SK-N-SH (cell line): ENCODE data around the gene CKAP2L. TPM values are rescaled to one million over a fixed set of nuclear protein-coding genes. Genes with fewer than 3 reads are reported as not detected.

Experiments used
- CTCF ChIA-PET: fragments of 300-600, 350-600 bp; formaldehyde crosslinking; extraction: SDS; loops from one replicate; lab custom pipeline; 2021; lab: Yijun Ruan, JAX
- POLR2A ChIA-PET: fragments of 350-600 bp; sonication (Branson Sonifier 250); formaldehyde crosslinking; extraction: SDS; loops from one replicate; lab custom pipeline; 2020; ENCODE audit warnings: antibody characterized with exemption, inconsistent platforms; lab: Yijun Ruan, JAX
- DNase-seq: peaks from one replicate; pipeline ENCODE4 v3.0.0; 2012
- H2AFZ ChIP-seq: fragments of 200-600 bp; sonication (generic); 2 replicates; pipeline ENCODE4 v1.8.1; 2016; ENCODE audit warnings: antibody characterized with exemption, mild to moderate bottlenecking, low read depth
- H3F3A ChIP-seq: fragments of 200-600 bp; sonication (generic); replicated peaks from 2 replicates; pipeline ENCODE3; 2016; ENCODE audit warnings: antibody characterized with exemption, mild to moderate bottlenecking; ENCODE audit not compliant: insufficient read depth
- H3K27ac ChIP-seq, 2 experiments: fragments of 200-500 bp in 1 of 2; fragments of 200-600 bp in 1 of 2; sonication (Bioruptor generic) in 1 of 2; sonication (generic), shearing (Covaris generic) in 1 of 2; 2 replicates each; pipeline versions ENCODE4 v1.5.1 to v1.6.1; 2014 to 2016; ENCODE audit warnings: low read depth in 2 of 2, inconsistent platforms in 1 of 2, low read length in 1 of 2, mild to moderate bottlenecking in 1 of 2, mixed read lengths in 1 of 2
- H3K27me3 ChIP-seq: fragments of 200-600 bp; sonication (generic), shearing (Covaris generic); 2 replicates; pipeline ENCODE4 v1.6.1; 2016; ENCODE audit warnings: mixed run types; ENCODE audit not compliant: insufficient read depth
- H3K36me3 ChIP-seq, 2 experiments: fragments of 200-500 bp in 1 of 2; fragments of 200-600 bp in 1 of 2; sonication (Bioruptor generic) in 1 of 2; sonication (generic) in 1 of 2; replicated peaks in 1 of 2; 2 replicates each; pipeline versions ENCODE3 to v1.5.1; 2014 to 2016; ENCODE audit warnings: low read length in 1 of 2, mild to moderate bottlenecking in 1 of 2; ENCODE audit not compliant: insufficient read depth in 2 of 2, control insufficient read depth in 1 of 2
- H3K4me1 ChIP-seq, 2 experiments: fragments of 200-500 bp in 1 of 2; fragments of 200-600 bp in 1 of 2; sonication (Bioruptor generic) in 1 of 2; sonication (generic), shearing (Covaris generic) in 1 of 2; 2 replicates each; pipeline versions ENCODE4 v1.5.1 to v1.6.1; 2014 to 2016; ENCODE audit warnings: low read depth in 1 of 2, low read length in 1 of 2, mixed run types in 1 of 2; ENCODE audit not compliant: insufficient read depth in 2 of 2, control insufficient read depth in 1 of 2
- H3K4me2 ChIP-seq: fragments of 200-600 bp; sonication (generic), shearing (Covaris generic); 2 replicates; pipeline ENCODE4 v1.6.1; 2017; ENCODE audit warnings: mixed run types
- H3K4me3 ChIP-seq, 2 experiments: fragments of 200-500 bp in 1 of 2; fragments of 200-600 bp in 1 of 2; sonication (Bioruptor generic) in 1 of 2; sonication (generic), shearing (Covaris generic) in 1 of 2; 2 replicates each; pipeline versions ENCODE4 v1.5.1 to v1.8.1; 2014 to 2016; ENCODE audit warnings: low read depth in 2 of 2, inconsistent platforms in 1 of 2, low read length in 1 of 2, mild to moderate bottlenecking in 1 of 2, mixed read lengths in 1 of 2, moderate library complexity in 1 of 2
- H3K79me2 ChIP-seq: fragments of 200-600 bp; sonication (generic); 2 replicates; pipeline ENCODE4 v1.8.1; 2017; ENCODE audit warnings: mild to moderate bottlenecking; ENCODE audit not compliant: insufficient read depth
- H3K9ac ChIP-seq: fragments of 200-600 bp; sonication (generic); 2 replicates; pipeline ENCODE4 v1.6.1; 2017; ENCODE audit warnings: mixed run types
- H3K9me2 ChIP-seq: fragments of 200-600 bp; sonication (generic); 2 replicates; pipeline ENCODE4 v1.6.1; 2017; ENCODE audit warnings: mixed run types
- H3K9me3 ChIP-seq: fragments of 200-600 bp; sonication (generic); 2 replicates; pipeline ENCODE4 v1.6.1; 2017; ENCODE audit warnings: mixed run types, mild to moderate bottlenecking, moderate library complexity
- H4K20me1 ChIP-seq: fragments of 200-600 bp; sonication (generic); 2 replicates; pipeline ENCODE4 v1.6.1; 2017; ENCODE audit warnings: mild to moderate bottlenecking, mixed run types; ENCODE audit not compliant: insufficient read depth
- CTCF ChIP-seq: fragments of 200-600 bp; sonication (generic); IDR thresholded peaks from 2 replicates; pipeline ENCODE4 v1.6.1; 2017; ENCODE audit warnings: antibody characterized with exemption, mild to moderate bottlenecking, moderate library complexity
- ELF1 ChIP-seq: IDR thresholded peaks from 2 replicates; pipeline ENCODE4 v1.4.0; 2012
- FOSL2 ChIP-seq: IDR thresholded peaks from 2 replicates; pipeline ENCODE4 v1.4.0; 2012; ENCODE audit warnings: low read depth, mild to moderate bottlenecking, moderate library complexity, borderline replicate concordance
- GABPA ChIP-seq: IDR thresholded peaks from 2 replicates; pipeline ENCODE4 v1.4.0; 2012; ENCODE audit warnings: low read depth, mild to moderate bottlenecking
- JUND ChIP-seq: IDR thresholded peaks from 2 replicates; pipeline ENCODE4 v1.4.0; 2012
- SMC3 ChIP-seq: IDR thresholded peaks from 2 replicates; pipeline ENCODE4 v1.6.1; 2012; ENCODE audit warnings: low read depth, low read length, improper control_type of control experiment
- TAF1 ChIP-seq: IDR thresholded peaks from 2 replicates; pipeline ENCODE4 v1.6.1; 2012; ENCODE audit warnings: low read depth, mild to moderate bottlenecking, low read length, moderate library complexity, borderline replicate concordance
- WGBS: methylation state at CpG from one replicate; pipeline ENCODE4 v1.1.6; 2017; ENCODE audit warnings: low lambda C conversion rate; 5-methylcytosine and 5-hydroxymethylcytosine counted together
- polyA plus RNA-seq, 3 experiments: library from polyadenylated mRNA; depleted of rRNA; stranded (reverse); fragments of >200 nt; gene quantifications; 2 replicates each; pipeline ENCODE4 v1.2.3, GENCODE V29; 2012
- TF ChIP-seq, protein P1 (sequence below): IDR thresholded peaks from 2 replicates; pipeline ENCODE4 v1.4.0; 2012; ENCODE audit warnings: low read depth
- TF ChIP-seq, protein P2 (sequence below): IDR thresholded peaks from 2 replicates; pipeline ENCODE4 v1.6.1; 2012; ENCODE audit warnings: mild to moderate bottlenecking, low read depth, low read length, moderate library complexity
- TF ChIP-seq, protein P3 (sequence below): IDR thresholded peaks from 2 replicates; pipeline ENCODE4; 2012
- TF ChIP-seq, protein P4 (sequence below): fragments of 150-350 bp; IDR thresholded peaks from 2 replicates; pipeline ENCODE4 v1.6.1; 2016; ENCODE audit warnings: mild to moderate bottlenecking, low read depth, low read length

CKAP2L gene
- polyA plus RNA-seq, 1 of the 3 experiments (the other 2 are of a cell fraction), result 2.9 TPM

- H3K4me2 ChIP-seq, result no peak overlapping the region
- no peaks in the 10 kb centered on the region for H3K9me2 ChIP-seq
- no peak overlapping the region for H3K9ac ChIP-seq
- TF ChIP-seq FOSL2 (no peak), ELF1 (no peak), GABPA (no peak), TAF1 (no peak), CTCF (no peak), JUND (no peak), SMC3 (no peak)
- TF ChIP-seq, protein P1, sequence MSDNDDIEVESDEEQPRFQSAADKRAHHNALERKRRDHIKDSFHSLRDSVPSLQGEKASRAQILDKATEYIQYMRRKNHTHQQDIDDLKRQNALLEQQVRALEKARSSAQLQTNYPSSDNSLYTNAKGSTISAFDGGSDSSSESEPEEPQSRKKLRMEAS, result no peak
- TF ChIP-seq, protein P2, sequence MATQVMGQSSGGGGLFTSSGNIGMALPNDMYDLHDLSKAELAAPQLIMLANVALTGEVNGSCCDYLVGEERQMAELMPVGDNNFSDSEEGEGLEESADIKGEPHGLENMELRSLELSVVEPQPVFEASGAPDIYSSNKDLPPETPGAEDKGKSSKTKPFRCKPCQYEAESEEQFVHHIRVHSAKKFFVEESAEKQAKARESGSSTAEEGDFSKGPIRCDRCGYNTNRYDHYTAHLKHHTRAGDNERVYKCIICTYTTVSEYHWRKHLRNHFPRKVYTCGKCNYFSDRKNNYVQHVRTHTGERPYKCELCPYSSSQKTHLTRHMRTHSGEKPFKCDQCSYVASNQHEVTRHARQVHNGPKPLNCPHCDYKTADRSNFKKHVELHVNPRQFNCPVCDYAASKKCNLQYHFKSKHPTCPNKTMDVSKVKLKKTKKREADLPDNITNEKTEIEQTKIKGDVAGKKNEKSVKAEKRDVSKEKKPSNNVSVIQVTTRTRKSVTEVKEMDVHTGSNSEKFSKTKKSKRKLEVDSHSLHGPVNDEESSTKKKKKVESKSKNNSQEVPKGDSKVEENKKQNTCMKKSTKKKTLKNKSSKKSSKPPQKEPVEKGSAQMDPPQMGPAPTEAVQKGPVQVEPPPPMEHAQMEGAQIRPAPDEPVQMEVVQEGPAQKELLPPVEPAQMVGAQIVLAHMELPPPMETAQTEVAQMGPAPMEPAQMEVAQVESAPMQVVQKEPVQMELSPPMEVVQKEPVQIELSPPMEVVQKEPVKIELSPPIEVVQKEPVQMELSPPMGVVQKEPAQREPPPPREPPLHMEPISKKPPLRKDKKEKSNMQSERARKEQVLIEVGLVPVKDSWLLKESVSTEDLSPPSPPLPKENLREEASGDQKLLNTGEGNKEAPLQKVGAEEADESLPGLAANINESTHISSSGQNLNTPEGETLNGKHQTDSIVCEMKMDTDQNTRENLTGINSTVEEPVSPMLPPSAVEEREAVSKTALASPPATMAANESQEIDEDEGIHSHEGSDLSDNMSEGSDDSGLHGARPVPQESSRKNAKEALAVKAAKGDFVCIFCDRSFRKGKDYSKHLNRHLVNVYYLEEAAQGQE, result no peak
- TF ChIP-seq, protein P3, sequence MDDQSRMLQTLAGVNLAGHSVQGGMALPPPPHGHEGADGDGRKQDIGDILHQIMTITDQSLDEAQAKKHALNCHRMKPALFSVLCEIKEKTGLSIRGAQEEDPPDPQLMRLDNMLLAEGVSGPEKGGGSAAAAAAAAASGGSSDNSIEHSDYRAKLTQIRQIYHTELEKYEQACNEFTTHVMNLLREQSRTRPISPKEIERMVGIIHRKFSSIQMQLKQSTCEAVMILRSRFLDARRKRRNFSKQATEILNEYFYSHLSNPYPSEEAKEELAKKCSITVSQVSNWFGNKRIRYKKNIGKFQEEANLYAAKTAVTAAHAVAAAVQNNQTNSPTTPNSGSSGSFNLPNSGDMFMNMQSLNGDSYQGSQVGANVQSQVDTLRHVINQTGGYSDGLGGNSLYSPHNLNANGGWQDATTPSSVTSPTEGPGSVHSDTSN, result no peak
- TF ChIP-seq, protein P4, sequence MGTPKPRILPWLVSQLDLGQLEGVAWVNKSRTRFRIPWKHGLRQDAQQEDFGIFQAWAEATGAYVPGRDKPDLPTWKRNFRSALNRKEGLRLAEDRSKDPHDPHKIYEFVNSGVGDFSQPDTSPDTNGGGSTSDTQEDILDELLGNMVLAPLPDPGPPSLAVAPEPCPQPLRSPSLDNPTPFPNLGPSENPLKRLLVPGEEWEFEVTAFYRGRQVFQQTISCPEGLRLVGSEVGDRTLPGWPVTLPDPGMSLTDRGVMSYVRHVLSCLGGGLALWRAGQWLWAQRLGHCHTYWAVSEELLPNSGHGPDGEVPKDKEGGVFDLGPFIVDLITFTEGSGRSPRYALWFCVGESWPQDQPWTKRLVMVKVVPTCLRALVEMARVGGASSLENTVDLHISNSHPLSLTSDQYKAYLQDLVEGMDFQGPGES, result no peak
- CTCF ChIA-PET, result interaction anchor here (2.5 kb wide), 1 partner anchor 12 kb away, joined by 11 read pairs; no protein-coding TSS in a partner anchor
- POLR2A ChIA-PET, result no interaction called here
- no peaks in the 10 kb centered on the region for H3K4me1 ChIP-seq
- no peak overlapping the region for H3K27ac ChIP-seq
- no peaks in the 10 kb centered on the region for H3K79me2 ChIP-seq
- 50% methylated on average over 2 of the region's 7 CpGs for WGBS
- H4K20me1 ChIP-seq, result no peaks in the 10 kb centered on the region
- H3K36me3 ChIP-seq, result no peaks in the 10 kb centered on the region
- no peaks in the 10 kb centered on the region for H3K27me3 ChIP-seq
- H3K4me3 ChIP-seq, result no peak overlapping the region
- H3K9me3 ChIP-seq, result no peaks in the 10 kb centered on the region
- H3F3A ChIP-seq, result no peaks in the 10 kb centered on the region
- H2AFZ ChIP-seq, result no peak overlapping the region
- DNase-seq, result no peak
These were observed 50.9 kb downstream of the CKAP2L start for GRCh38 chr2:112713585-112713925.
